ENCODE results near the gene FIBP. TPM values are rescaled to one million over a fixed set of nuclear protein-coding genes. Genes with fewer than 3 reads are reported as not detected.

The FIBP gene
- total and polyA plus RNA-seq, 2 of the 4 experiments (the other 2 are of a cell fraction), result 141 to 182 TPM

GRCh38 chr11:65918211-65919140 lies 30.2 kb upstream of the FIBP start, which contains the start of gene C11orf68:
Gene C11orf68, minus strand, starts transcription at chr11:65919062. Its CDS starts 31 bp downstream, at chr11:65919031.
- ATAC-seq (ENCODE audit: low read depth), result peak; percentile 0
- CTCF ChIA-PET, result no interaction called here
- H3K56ac ChIP-seq (ENCODE audit: extremely low read depth, insufficient read depth, low read length), result peak within 1 kb of the TSS; percentile 93

More at GRCh38 chr11:65918211-65919140, 30.2 kb upstream of the FIBP start, which contains the start of gene C11orf68:
- Histone ChIP-seq H4K5ac (ENCODE audit: low read depth, low read length) (peak within 1 kb of the TSS; percentile 99), H4K91ac (ENCODE audit: insufficient read depth, low read depth, low read length) (peak within 1 kb of the TSS; percentile 97), H2AK5ac (ENCODE audit: low read depth, low read length) (peak within 1 kb of the TSS; percentile 99), H2BK20ac (ENCODE audit: low read depth, low read length) (peak within 1 kb of the TSS; percentile 79), H3K27ac (ENCODE audit: insufficient read depth, low read length) (peak within 1 kb of the TSS; percentile 93), H3K23ac (ENCODE audit: low read depth, low read length) (peak within 1 kb of the TSS; percentile 97), H2BK15ac (ENCODE audit: low read depth, low read length) (peak within 1 kb of the TSS; percentile 56), H2AFZ (replicated peaks; ENCODE audit: low read length, poor library complexity) (peak within 1 kb of the TSS; percentile 94), H3K4ac (ENCODE audit: low read depth, low read length) (peak within 1 kb of the TSS; percentile 98), H3K4me2 (ENCODE audit: low read depth, low read length) (peak within 1 kb of the TSS; percentile 96), H3K14ac (replicated peaks; ENCODE audit: low read depth, low read length) (peak within 1 kb of the TSS; percentile 95), H3K79me1 (ENCODE audit: low read depth in 1 of 2, low read length in 2 of 2) (peaks cover 23 to 60% of the 10 kb centered on the region in 2 experiments), H2BK120ac (ENCODE audit: low read depth, low read length) (peak within 1 kb of the TSS; percentile 100), H4K20me1 (ENCODE audit: insufficient read depth, low read length) (peaks cover 11% of the 10 kb centered on the region), H3K9ac (ENCODE audit: low read depth, low read length) (peak within 1 kb of the TSS; percentile 100), H3K9me3 (ENCODE audit: control insufficient read depth, insufficient read depth, low read length) (no peaks in the 10 kb centered on the region), H3K36me3 (ENCODE audit: control insufficient read depth, insufficient read depth, low read length) (peaks cover 35% of the 10 kb centered on the region), H2BK5ac (ENCODE audit: low read depth, low read length, poor library complexity, severe bottlenecking) (peak within 1 kb of the TSS; percentile 96), H2AK9ac (replicated peaks; ENCODE audit: low read depth, low read length, poor library complexity) (peak within 1 kb of the TSS; percentile 100), H4K8ac (ENCODE audit: low read depth in 2 of 2, low read length in 2 of 2) (peak within 1 kb of the TSS; percentile 64 to 97), H3K27me3 (ENCODE audit: control insufficient read depth, insufficient read depth, low read length) (no peaks in the 10 kb centered on the region), H3K4me3 (ENCODE audit: insufficient read depth, low read depth, low read length) (peak within 1 kb of the TSS; percentile 100), H3K18ac (ENCODE audit: low read depth, low read length) (peak within 1 kb of the TSS; percentile 99), H3K9me1 (ENCODE audit: insufficient read depth, low read length) (peaks cover 30% of the 10 kb centered on the region), H3K4me1 (ENCODE audit: control insufficient read depth, insufficient read depth, low read length) (peaks cover 42% of the 10 kb centered on the region)
- in situ Hi-C loops (cut with MboI; ENCODE audit: low sequenced_read_pairs) (no loop called here), dilution Hi-C loops (cut with HindIII; ENCODE audit: low sequenced_read_pairs, unreplicated experiment) (no loop called here), intact Hi-C loops (cut with micrococcal nuclease) (loop anchor here (5.0 kb wide), 1 partner anchor 44 kb away; the partner anchor contains the start of gene SART1)
- no peak for DNase-seq
- BruUV-seq (replicated peaks), result no TSS peak
- TF ChIP-seq POLR2A (IDR thresholded peaks at IDR 0.05; ENCODE audit: low read depth, low read length), result peak; percentile 68
- peak; percentile 25; the same call in 1 of the 2 replicates for TF ChIP-seq CHD1 (IDR thresholded peaks at IDR 0.05; ENCODE audit: low read depth, low read length)
- TF ChIP-seq RCOR1 (IDR thresholded peaks at IDR 0.05; ENCODE audit: insufficient replicate concordance, low read length), result peak; percentile 60
- TF ChIP-seq CTCF (conservative IDR thresholded peaks at IDR 0.05; ENCODE audit: low read depth, low read length), result no peak
- POLR2A ChIA-PET (ENCODE audit: unreplicated experiment), result interaction anchor here (0.6 to 1.4 kb wide), 3 partner anchors 12 to 28 kb away, joined by 3 to 7 read pairs (median 4); partner anchors contain the start of gene CCDC85B
- 3% methylated on average over 33 of the region's 77 CpGs; no CpG with 5 or more reads in 1 of the 2 experiments for WGBS, 2 experiments (ENCODE audit: extremely low coverage in 2 of 2, insufficient read length in 1 of 2)
